ENCODE results near the gene HS3ST5. TPM values are rescaled to one million over a fixed set of nuclear protein-coding genes. Genes with fewer than 3 reads are reported as not detected.

Gene HS3ST5
- total and polyA plus RNA-seq, 2 donors (not counting 1 experiment from before 2014, with no cell fraction given) = under 0.01 TPM; not detected in 1

DNA sequence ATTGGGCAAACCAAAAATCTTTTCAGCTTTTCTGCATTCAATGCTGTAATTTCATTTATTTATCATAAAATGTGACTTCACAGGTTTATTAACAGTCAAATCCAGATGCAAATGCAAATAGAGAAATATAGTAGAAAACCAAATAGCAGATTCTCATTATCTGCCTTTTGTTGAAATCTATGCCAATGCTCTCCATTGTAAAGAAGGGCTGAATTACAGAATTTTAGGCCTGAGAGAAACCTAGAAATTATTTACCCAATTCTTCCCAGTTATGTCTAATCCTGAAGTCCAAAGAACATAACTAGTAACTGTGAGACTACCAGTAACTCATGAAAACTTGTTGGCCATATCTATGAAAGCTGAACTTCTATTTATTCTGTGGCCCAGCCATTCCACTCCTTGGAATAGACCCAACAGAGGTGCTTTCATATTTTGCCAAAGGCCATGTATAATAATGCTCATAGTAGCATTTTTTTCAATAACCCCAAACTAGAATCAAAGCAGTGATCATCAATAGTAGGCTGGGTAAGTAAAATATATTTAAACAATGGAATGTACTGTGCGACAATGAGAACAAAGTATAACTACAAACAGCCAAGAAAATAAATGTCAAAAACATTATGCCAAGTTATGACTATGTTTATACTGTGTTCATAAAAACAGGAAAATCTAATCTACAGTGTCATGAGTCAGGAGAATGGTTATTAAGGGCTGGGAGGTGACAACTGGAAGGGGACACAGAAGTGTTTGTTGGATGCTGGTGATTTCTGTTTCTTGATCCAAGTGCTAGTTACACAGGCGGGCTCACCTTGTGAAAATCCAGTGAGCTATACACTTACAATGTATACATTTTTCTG, 183.8 kb downstream of the HS3ST5 start:
- Histone ChIP-seq H3K9ac (ENCODE audit: insufficient read depth, low read length) (no peak overlapping the region), H3K4me1 (ENCODE audit: control insufficient read depth, extremely low read depth, insufficient read depth, low read length) (no peaks in the 10 kb centered on the region), H3K4me3 (replicated peaks in 1 of 4; ENCODE audit: control extremely low read depth in 1 of 4, insufficient read depth in 1 of 4, low read depth in 3 of 4, low read length in 4 of 4) (no peak overlapping the region), H2AFZ (ENCODE audit: low read length) (no peak overlapping the region), H3K27ac (ENCODE audit: insufficient read depth, low read length) (no peak overlapping the region), H3K36me3 (ENCODE audit: control insufficient read depth, insufficient read depth, low read length) (no peaks in the 10 kb centered on the region), H3K4me2 (ENCODE audit: extremely low read depth, insufficient read depth, low read length) (no peak overlapping the region), H3K79me2 (ENCODE audit: control insufficient read depth, insufficient read depth, low read length) (no peaks in the 10 kb centered on the region), H3K9me3 (ENCODE audit: control insufficient read depth, insufficient read depth, low read depth, low read length) (no peaks in the 10 kb centered on the region), H4K20me1 (ENCODE audit: control insufficient read depth, extremely low read depth, insufficient read depth, low read length) (no peaks in the 10 kb centered on the region), H3K27me3 (ENCODE audit: control insufficient read depth, insufficient read depth, low read length) (no peaks in the 10 kb centered on the region)
- TF ChIP-seq, protein P1, sequence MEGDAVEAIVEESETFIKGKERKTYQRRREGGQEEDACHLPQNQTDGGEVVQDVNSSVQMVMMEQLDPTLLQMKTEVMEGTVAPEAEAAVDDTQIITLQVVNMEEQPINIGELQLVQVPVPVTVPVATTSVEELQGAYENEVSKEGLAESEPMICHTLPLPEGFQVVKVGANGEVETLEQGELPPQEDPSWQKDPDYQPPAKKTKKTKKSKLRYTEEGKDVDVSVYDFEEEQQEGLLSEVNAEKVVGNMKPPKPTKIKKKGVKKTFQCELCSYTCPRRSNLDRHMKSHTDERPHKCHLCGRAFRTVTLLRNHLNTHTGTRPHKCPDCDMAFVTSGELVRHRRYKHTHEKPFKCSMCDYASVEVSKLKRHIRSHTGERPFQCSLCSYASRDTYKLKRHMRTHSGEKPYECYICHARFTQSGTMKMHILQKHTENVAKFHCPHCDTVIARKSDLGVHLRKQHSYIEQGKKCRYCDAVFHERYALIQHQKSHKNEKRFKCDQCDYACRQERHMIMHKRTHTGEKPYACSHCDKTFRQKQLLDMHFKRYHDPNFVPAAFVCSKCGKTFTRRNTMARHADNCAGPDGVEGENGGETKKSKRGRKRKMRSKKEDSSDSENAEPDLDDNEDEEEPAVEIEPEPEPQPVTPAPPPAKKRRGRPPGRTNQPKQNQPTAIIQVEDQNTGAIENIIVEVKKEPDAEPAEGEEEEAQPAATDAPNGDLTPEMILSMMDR (conservative IDR thresholded peaks at IDR 0.05 in 1 of 2, IDR thresholded peaks at IDR 0.05 in 1 of 2; ENCODE audit: low read depth in 1 of 2, low read length in 2 of 2) = no peak
- TF ChIP-seq EZH2 (IDR thresholded peaks at IDR 0.05; ENCODE audit: low read length, missing control alignments) = no peak
- DNase-seq (ENCODE audit: low read depth in 2 of 2) = no peak

DNA sequence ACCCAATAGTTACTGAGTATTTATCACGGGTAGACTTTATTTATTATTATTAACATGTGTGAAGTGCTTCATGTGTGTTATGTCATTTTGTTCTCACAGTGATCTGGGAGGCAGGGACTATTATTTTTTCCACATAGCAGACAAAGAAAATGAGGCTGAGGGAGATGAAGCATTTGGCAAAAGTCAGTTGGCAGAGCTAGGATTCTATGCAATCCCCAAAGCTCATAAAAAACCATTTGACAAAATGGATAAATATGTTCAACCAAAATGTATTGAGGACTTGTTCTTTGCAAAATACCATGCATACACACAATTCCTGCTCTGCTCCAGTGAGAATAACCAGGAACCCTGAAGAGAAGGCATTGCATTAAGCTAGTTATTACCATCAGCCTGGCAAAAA, 184.4 kb downstream of the HS3ST5 start:
- Histone ChIP-seq H3K4me2 (ENCODE audit: extremely low read depth, insufficient read depth, low read length) (no peak overlapping the region), H4K20me1 (ENCODE audit: control insufficient read depth, extremely low read depth, insufficient read depth, low read length) (no peaks in the 10 kb centered on the region), H3K4me3 (replicated peaks in 1 of 4; ENCODE audit: control extremely low read depth in 1 of 4, insufficient read depth in 1 of 4, low read depth in 3 of 4, low read length in 4 of 4) (no peak overlapping the region), H3K27ac (ENCODE audit: insufficient read depth, low read length) (no peak overlapping the region), H3K4me1 (ENCODE audit: control insufficient read depth, extremely low read depth, insufficient read depth, low read length) (no peaks in the 10 kb centered on the region), H3K27me3 (ENCODE audit: control insufficient read depth, insufficient read depth, low read length) (no peaks in the 10 kb centered on the region), H3K9ac (ENCODE audit: insufficient read depth, low read length) (no peak overlapping the region), H3K9me3 (ENCODE audit: control insufficient read depth, insufficient read depth, low read depth, low read length) (no peaks in the 10 kb centered on the region), H3K79me2 (ENCODE audit: control insufficient read depth, insufficient read depth, low read length) (no peaks in the 10 kb centered on the region), H3K36me3 (ENCODE audit: control insufficient read depth, insufficient read depth, low read length) (no peaks in the 10 kb centered on the region), H2AFZ (ENCODE audit: low read length) (no peak overlapping the region)
- TF ChIP-seq, protein P1 (conservative IDR thresholded peaks at IDR 0.05 in 1 of 2, IDR thresholded peaks at IDR 0.05 in 1 of 2; ENCODE audit: low read depth in 1 of 2, low read length in 2 of 2) = no peak
- TF ChIP-seq EZH2 (IDR thresholded peaks at IDR 0.05; ENCODE audit: low read length, missing control alignments) = no peak
- no peak for DNase-seq (ENCODE audit: low read depth in 2 of 2)

DNA sequence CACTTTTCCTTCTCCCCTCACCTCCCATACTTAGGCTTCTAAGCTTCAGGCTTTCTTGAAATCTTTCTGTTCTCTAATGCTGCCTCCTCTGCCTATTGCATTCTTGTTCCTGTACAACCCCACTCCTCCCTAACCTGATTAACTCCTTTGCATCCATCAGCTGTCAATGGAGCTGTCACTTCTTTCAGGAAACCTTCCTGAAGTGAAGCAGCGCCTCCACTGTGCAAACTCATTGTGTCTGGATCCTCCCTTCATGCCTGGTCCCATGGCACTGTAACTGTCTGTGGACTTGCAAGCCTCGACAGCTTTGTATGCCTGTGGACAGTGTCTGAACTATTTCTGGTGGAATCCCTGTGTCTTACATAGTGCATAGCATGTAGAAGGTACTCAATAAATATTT, 185.0 kb downstream of the HS3ST5 start:
- no peak overlapping the region for H3K4me3 ChIP-seq (replicated peaks in 1 of 4; ENCODE audit: control extremely low read depth in 1 of 4, insufficient read depth in 1 of 4, low read depth in 3 of 4, low read length in 4 of 4)
- no peaks in the 10 kb centered on the region for H4K20me1 ChIP-seq (ENCODE audit: control insufficient read depth, extremely low read depth, insufficient read depth, low read length)
- H3K4me1 ChIP-seq (ENCODE audit: control insufficient read depth, extremely low read depth, insufficient read depth, low read length) = no peaks in the 10 kb centered on the region
- H3K4me2 ChIP-seq (ENCODE audit: extremely low read depth, insufficient read depth, low read length) = no peak overlapping the region
- H3K36me3 ChIP-seq (ENCODE audit: control insufficient read depth, insufficient read depth, low read length) = no peaks in the 10 kb centered on the region
- TF ChIP-seq, protein P1 (conservative IDR thresholded peaks at IDR 0.05 in 1 of 2, IDR thresholded peaks at IDR 0.05 in 1 of 2; ENCODE audit: low read depth in 1 of 2, low read length in 2 of 2) = no peak
- no peak for TF ChIP-seq EZH2 (IDR thresholded peaks at IDR 0.05; ENCODE audit: low read length, missing control alignments)
- DNase-seq (ENCODE audit: low read depth in 2 of 2) = no peak
- H3K27ac ChIP-seq (ENCODE audit: insufficient read depth, low read length) = no peak overlapping the region
- H3K9ac ChIP-seq (ENCODE audit: insufficient read depth, low read length) = no peak overlapping the region
- no peaks in the 10 kb centered on the region for H3K27me3 ChIP-seq (ENCODE audit: control insufficient read depth, insufficient read depth, low read length)
- no peaks in the 10 kb centered on the region for H3K79me2 ChIP-seq (ENCODE audit: control insufficient read depth, insufficient read depth, low read length)
- H3K9me3 ChIP-seq (ENCODE audit: control insufficient read depth, insufficient read depth, low read depth, low read length) = no peaks in the 10 kb centered on the region
- H2AFZ ChIP-seq (ENCODE audit: low read length) = no peak overlapping the region

Data from fibroblast of lung (primary cell).